Endothelial cell of umbilical vein (primary cell): ENCODE results near the gene ZNF628. TPM values are rescaled to one million over a fixed set of nuclear protein-coding genes. Genes with fewer than 3 reads are reported as not detected.

Experiments used
- BruUV-seq: library from RNA; stranded (reverse); fragments of 400-500 nt; replicated peaks from 2 replicates; lab custom pipeline; 2021; lab: Mats Ljungman, UMichigan
- CTCF ChIA-PET: fragments of 300-600, 350-600 bp; sonication (Branson Sonifier 250); formaldehyde crosslinking; loops from one replicate; lab custom pipeline; 2021; ENCODE audit warnings: antibody characterized with exemption, inconsistent platforms; lab: Charles Lee
- POLR2A ChIA-PET: fragments of 300-600, 350-600 bp; sonication (Branson Sonifier 250); formaldehyde crosslinking; loops from one replicate; lab custom pipeline; 2021; ENCODE audit warnings: antibody characterized with exemption, inconsistent platforms; lab: Charles Lee
- DNase-seq: peaks from one replicate; pipeline ENCODE4 v3.0.0-alpha.2; 2011; ENCODE audit warnings: low read depth, low spot score
- FAIRE-seq: peaks from 2 replicates; lab custom pipeline; 2011; peaks lifted over from hg19 to GRCh38; lab: Jason Lieb, UNC
- H2AFZ ChIP-seq: 2 replicates; pipeline ENCODE4 v1.6.0; 2012; ENCODE audit warnings: low read depth, low read length, control low read depth, inconsistent platforms
- H3K27ac ChIP-seq: 2 replicates; pipeline ENCODE4 v1.5.1; 2011; ENCODE audit warnings: low read depth, mild to moderate bottlenecking, control low read depth, low read length, moderate library complexity; ENCODE audit not compliant: insufficient read depth
- H3K27me3 ChIP-seq, 2 experiments: 2 replicates each; pipeline versions ENCODE4 v1.6.0 to v1.6.1; 2011; ENCODE audit warnings: low read length in 2 of 2, mixed read lengths in 1 of 2; ENCODE audit not compliant: control insufficient read depth in 2 of 2, insufficient read depth in 2 of 2
- H3K36me3 ChIP-seq, 2 experiments: 2 replicates in 1 of 2; 3 replicates in 1 of 2; pipeline ENCODE4 v1.5.1; 2011; ENCODE audit warnings: low read length in 2 of 2, mild to moderate bottlenecking in 1 of 2, moderate library complexity in 1 of 2; ENCODE audit not compliant: control insufficient read depth in 2 of 2, insufficient read depth in 2 of 2; ENCODE audit errors: extremely low read depth in 1 of 2
- H3K4me1 ChIP-seq: 3 replicates; pipeline ENCODE4 v1.5.1; 2011; ENCODE audit warnings: mild to moderate bottlenecking, low read length; ENCODE audit not compliant: control insufficient read depth, insufficient read depth; ENCODE audit errors: extremely low read depth
- H3K4me2 ChIP-seq: 2 replicates; pipeline ENCODE4 v1.6.1; 2011; ENCODE audit warnings: low read length, control low read depth, mixed read lengths; ENCODE audit not compliant: insufficient read depth
- H3K4me3 ChIP-seq, 3 experiments: fragments of 200-600 bp in 1 of 3; sonication (generic), shearing (Covaris generic) in 1 of 3; replicated peaks in 1 of 3; 2 replicates each; pipeline ENCODE4 v1.5.1; 2011 to 2016; ENCODE audit warnings: control low read depth in 3 of 3, low read length in 3 of 3, mild to moderate bottlenecking in 2 of 3, inconsistent platforms in 1 of 3, low read depth in 1 of 3, moderate library complexity in 1 of 3; ENCODE audit not compliant: insufficient read depth in 1 of 3
- H3K79me2 ChIP-seq: 2 replicates; pipeline ENCODE4 v1.6.0; 2012; ENCODE audit warnings: low read length, inconsistent platforms; ENCODE audit not compliant: control insufficient read depth, insufficient read depth
- H3K9ac ChIP-seq: replicated peaks from 2 replicates; pipeline ENCODE3; 2011; ENCODE audit warnings: low read length, control low read depth; ENCODE audit not compliant: insufficient read depth; ENCODE audit errors: extremely low read depth
- H3K9me1 ChIP-seq: replicated peaks from 3 replicates; pipeline ENCODE4 v1.6.0; 2011; ENCODE audit warnings: mild to moderate bottlenecking, low read length; ENCODE audit not compliant: control insufficient read depth, insufficient read depth; ENCODE audit errors: extremely low read depth
- H3K9me3 ChIP-seq: replicated peaks from 2 replicates; pipeline ENCODE4 v1.5.1; 2012; ENCODE audit warnings: low read length, inconsistent platforms; ENCODE audit not compliant: control insufficient read depth, insufficient read depth
- H4K20me1 ChIP-seq: replicated peaks from 2 replicates; pipeline ENCODE3; 2011; ENCODE audit warnings: mild to moderate bottlenecking, low read length; ENCODE audit not compliant: control insufficient read depth, insufficient read depth; ENCODE audit errors: extremely low read depth
- EZH2 ChIP-seq: IDR thresholded peaks from 2 replicates; pipeline ENCODE4 v1.6.1; 2012; ENCODE audit warnings: borderline replicate concordance, low read depth, mild to moderate bottlenecking, moderate library complexity, low read length, inconsistent platforms; ENCODE audit not compliant: severe bottlenecking
- FOS ChIP-seq: IDR thresholded peaks from 2 replicates; pipeline ENCODE4 v1.6.1; 2011; ENCODE audit warnings: mild to moderate bottlenecking, low read length, moderate library complexity, borderline replicate concordance; ENCODE audit not compliant: insufficient read depth
- GATA2 ChIP-seq: IDR thresholded peaks from 2 replicates; pipeline ENCODE4 v1.7.0; 2011; ENCODE audit warnings: low read depth, mild to moderate bottlenecking, moderate library complexity, mixed read lengths, low read length; ENCODE audit not compliant: insufficient read length, insufficient read depth
- JUN ChIP-seq: IDR thresholded peaks from 2 replicates; pipeline ENCODE4 v1.6.1; 2011; ENCODE audit warnings: borderline replicate concordance, low read depth; ENCODE audit not compliant: insufficient read length, insufficient read depth
- MYC ChIP-seq: IDR thresholded peaks from one replicate; pipeline ENCODE4 v1.6.1; 2011; ENCODE audit warnings: mild to moderate bottlenecking, low read depth, low read length
- POLR2A ChIP-seq: IDR thresholded peaks from 2 replicates; pipeline ENCODE4 v1.6.1; 2012; ENCODE audit warnings: low read depth, mild to moderate bottlenecking, control low read depth, low read length
- POLR2AphosphoS5 ChIP-seq: IDR thresholded peaks from 2 replicates; pipeline ENCODE4 v1.6.1; 2012; ENCODE audit warnings: low read depth, mild to moderate bottlenecking, control low read depth, low read length, moderate library complexity; ENCODE audit not compliant: insufficient read depth
- dilution Hi-C: fragments of 300-500 bp; cut with MboI; formaldehyde crosslinking; loops from one replicate; pipeline ENCODE4 v1.15.0; 2019; ENCODE audit warnings: low sequenced_read_pairs; ENCODE audit not compliant: extremely low pct_ligation_motif_present
- intact Hi-C: fragments of 100-400 bp; cut with micrococcal nuclease; formaldehyde crosslinking; loops from one replicate; pipeline ENCODE4 v1.10.0; 2022
- polyA plus RNA-seq, 4 experiments: library from polyadenylated mRNA; depleted of rRNA in 3 of 4; stranded (reverse) in 3 of 4; unstranded in 1 of 4; fragments of >200 nt; gene quantifications; 2 replicates each; pipeline versions ENCODE4 v1.2.1 to v1.2.3, GENCODE V29; 2011 to 2012; ENCODE audit warnings: missing spikeins in 1 of 4
- total RNA-seq: library from RNA; stranded (reverse); gene quantifications from 2 replicates; pipeline ENCODE4 v1.2.3, GENCODE V29; 2021
- TF ChIP-seq, protein P1 (sequence below), 2 donors: IDR thresholded peaks; 1 replicate in 1 of 2; 2 replicates in 1 of 2; pipeline ENCODE4 v1.5.1; 2011; ENCODE audit warnings: low read length in 2 of 2, mild to moderate bottlenecking in 2 of 2, moderate library complexity in 2 of 2, control low read depth in 1 of 2, inconsistent platforms in 1 of 2, low read depth in 1 of 2; ENCODE audit not compliant: insufficient read depth in 1 of 2; ENCODE audit errors: extremely low read depth in 1 of 2
- TF ChIP-seq, protein P2 (sequence below): IDR thresholded peaks from 2 replicates; pipeline ENCODE4 v1.6.1; 2011; ENCODE audit not compliant: insufficient read depth, insufficient read length

The ZNF628 gene
- total and polyA plus RNA-seq, 2 donors (not counting 3 experiments of a cell fraction or from before 2014, with no cell fraction given), result 2.0 to 10.4 TPM

DNA sequence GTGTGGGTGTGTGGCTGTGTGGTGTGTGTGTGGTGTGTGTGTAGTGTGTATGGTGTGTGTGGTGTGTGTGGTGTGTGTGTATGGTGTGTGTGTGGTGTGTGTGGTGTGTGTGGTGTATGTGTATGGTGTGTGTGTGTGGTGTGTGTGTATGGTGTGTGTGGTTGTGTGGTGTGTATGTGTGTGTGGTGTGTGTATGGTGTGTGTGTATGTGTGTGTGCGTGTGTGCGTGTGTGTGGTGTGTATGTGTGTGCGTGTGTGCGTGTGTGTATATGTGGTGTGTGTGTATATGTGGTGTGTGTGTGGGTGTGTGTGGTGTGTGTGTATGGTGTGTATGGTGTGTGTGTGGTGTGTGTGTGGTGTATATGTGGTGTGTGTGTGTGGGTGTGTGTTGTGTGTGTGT lies 41.4 kb upstream of the ZNF628 start:
- no TSS peak for BruUV-seq
- POLR2A ChIA-PET, result interaction anchor here (0.7 kb wide), 1 partner anchor 138 kb away, joined by 3 read pairs; no protein-coding TSS in a partner anchor
- TF ChIP-seq MYC, result no peak
- no peak for TF ChIP-seq POLR2A
- no peak for TF ChIP-seq JUN
- no peak for TF ChIP-seq EZH2
- no peak for TF ChIP-seq FOS
- TF ChIP-seq GATA2, result no peak
- TF ChIP-seq, protein P1, sequence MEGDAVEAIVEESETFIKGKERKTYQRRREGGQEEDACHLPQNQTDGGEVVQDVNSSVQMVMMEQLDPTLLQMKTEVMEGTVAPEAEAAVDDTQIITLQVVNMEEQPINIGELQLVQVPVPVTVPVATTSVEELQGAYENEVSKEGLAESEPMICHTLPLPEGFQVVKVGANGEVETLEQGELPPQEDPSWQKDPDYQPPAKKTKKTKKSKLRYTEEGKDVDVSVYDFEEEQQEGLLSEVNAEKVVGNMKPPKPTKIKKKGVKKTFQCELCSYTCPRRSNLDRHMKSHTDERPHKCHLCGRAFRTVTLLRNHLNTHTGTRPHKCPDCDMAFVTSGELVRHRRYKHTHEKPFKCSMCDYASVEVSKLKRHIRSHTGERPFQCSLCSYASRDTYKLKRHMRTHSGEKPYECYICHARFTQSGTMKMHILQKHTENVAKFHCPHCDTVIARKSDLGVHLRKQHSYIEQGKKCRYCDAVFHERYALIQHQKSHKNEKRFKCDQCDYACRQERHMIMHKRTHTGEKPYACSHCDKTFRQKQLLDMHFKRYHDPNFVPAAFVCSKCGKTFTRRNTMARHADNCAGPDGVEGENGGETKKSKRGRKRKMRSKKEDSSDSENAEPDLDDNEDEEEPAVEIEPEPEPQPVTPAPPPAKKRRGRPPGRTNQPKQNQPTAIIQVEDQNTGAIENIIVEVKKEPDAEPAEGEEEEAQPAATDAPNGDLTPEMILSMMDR (IDR thresholded peaks at IDR 0.05; ENCODE audit: extremely low read depth in 1 of 2, insufficient read depth in 1 of 2, low read depth in 1 of 2, low read length in 2 of 2), result no peak
- TF ChIP-seq, protein P2, sequence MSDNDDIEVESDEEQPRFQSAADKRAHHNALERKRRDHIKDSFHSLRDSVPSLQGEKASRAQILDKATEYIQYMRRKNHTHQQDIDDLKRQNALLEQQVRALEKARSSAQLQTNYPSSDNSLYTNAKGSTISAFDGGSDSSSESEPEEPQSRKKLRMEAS, result no peak
- TF ChIP-seq POLR2AphosphoS5, result no peak
- no peaks in the 10 kb centered on the region for H3K4me1 ChIP-seq
- DNase-seq (no peak), FAIRE-seq (no peak)
- H3K9me1 ChIP-seq, result no peaks in the 10 kb centered on the region
- dilution Hi-C loops (no loop called here), intact Hi-C loops (no loop called here)
- H3K9ac ChIP-seq, result no peak overlapping the region
- H2AFZ ChIP-seq, result no peak overlapping the region
- no peak overlapping the region for H3K4me2 ChIP-seq
- no peak overlapping the region for H3K4me3 ChIP-seq
- H3K27me3 ChIP-seq, result peaks cover 6 to 9% of the 10 kb centered on the region in 2 experiments
- no peaks in the 10 kb centered on the region for H3K36me3 ChIP-seq
- CTCF ChIA-PET, result no interaction called here
- H3K27ac ChIP-seq, result no peak overlapping the region
- H4K20me1 ChIP-seq, result no peaks in the 10 kb centered on the region
- no peaks in the 10 kb centered on the region for H3K9me3 ChIP-seq
- no peaks in the 10 kb centered on the region for H3K79me2 ChIP-seq
